MM.1S (cell line): ENCODE results near the gene SEC22C.

Source experiments
- CTCF ChIP-seq: fragments of 300-600 bp; sonication (generic); IDR thresholded peaks from 2 replicates; pipeline ENCODE4 v1.5.1; 2016; ENCODE audit warnings: antibody characterized with exemption, low read length, mixed read lengths
- EZH2phosphoT487 ChIP-seq: fragments of 300-600 bp; sonication (generic); IDR thresholded peaks from 2 replicates; pipeline ENCODE4 v1.6.1; 2018; ENCODE audit warnings: antibody characterized with exemption, low read length

- no peak for TF ChIP-seq EZH2phosphoT487
- no peak for TF ChIP-seq CTCF
Observed at GRCh38 chr3:42557854-42558253, 23.9 kb downstream of the SEC22C start.
